GM12801 (cell line): ENCODE measurements around the gene BATF.

Experiments
- TF ChIP-seq, protein P1 (sequence below): IDR thresholded peaks from one replicate; pipeline ENCODE4 v1.5.1; 2011; ENCODE audit warnings: control low read depth; ENCODE audit not compliant: insufficient read length; ENCODE audit errors: extremely low read depth

Gene BATF, protein sequence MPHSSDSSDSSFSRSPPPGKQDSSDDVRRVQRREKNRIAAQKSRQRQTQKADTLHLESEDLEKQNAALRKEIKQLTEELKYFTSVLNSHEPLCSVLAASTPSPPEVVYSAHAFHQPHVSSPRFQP

DNA sequence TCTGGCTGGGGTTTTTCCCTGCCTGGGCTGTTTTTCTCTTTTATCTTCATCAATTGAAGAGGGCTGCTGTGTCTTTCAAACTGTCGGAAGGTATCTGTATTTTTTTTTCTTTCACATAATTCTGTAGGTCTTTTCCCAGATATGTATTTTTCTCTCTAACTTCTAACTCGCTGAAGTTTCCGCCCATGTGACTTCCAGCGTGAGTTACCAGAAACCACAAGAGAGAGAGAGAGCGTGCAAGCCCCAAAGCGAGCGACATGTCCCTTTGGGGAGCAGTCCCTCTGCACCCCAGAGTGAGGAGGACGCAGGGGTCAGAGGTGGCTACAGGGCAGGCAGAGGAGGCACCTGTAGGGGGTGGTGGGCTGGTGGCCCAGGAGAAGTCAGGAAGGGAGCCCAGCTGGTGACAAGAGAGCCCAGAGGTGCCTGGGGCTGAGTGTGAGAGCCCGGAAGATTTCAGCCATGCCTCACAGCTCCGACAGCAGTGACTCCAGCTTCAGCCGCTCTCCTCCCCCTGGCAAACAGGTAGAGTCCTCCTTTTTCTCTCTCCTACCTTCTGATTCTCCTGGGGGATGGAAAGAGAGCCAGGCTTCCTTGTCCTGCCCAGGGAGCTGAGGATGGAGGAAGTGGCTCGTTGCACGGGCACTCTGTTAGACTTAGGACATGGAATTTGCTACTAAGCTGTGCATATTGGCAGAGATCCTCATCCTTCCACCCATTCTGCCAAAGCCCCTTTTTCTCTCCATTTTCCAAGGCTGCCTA is at the start of gene BATF:
Gene BATF, plus strand, starts transcription at position 246 of the 759 bp plus-strand sequence. Its CDS starts 214 bp downstream, at position 460.
- TF ChIP-seq, protein P1, sequence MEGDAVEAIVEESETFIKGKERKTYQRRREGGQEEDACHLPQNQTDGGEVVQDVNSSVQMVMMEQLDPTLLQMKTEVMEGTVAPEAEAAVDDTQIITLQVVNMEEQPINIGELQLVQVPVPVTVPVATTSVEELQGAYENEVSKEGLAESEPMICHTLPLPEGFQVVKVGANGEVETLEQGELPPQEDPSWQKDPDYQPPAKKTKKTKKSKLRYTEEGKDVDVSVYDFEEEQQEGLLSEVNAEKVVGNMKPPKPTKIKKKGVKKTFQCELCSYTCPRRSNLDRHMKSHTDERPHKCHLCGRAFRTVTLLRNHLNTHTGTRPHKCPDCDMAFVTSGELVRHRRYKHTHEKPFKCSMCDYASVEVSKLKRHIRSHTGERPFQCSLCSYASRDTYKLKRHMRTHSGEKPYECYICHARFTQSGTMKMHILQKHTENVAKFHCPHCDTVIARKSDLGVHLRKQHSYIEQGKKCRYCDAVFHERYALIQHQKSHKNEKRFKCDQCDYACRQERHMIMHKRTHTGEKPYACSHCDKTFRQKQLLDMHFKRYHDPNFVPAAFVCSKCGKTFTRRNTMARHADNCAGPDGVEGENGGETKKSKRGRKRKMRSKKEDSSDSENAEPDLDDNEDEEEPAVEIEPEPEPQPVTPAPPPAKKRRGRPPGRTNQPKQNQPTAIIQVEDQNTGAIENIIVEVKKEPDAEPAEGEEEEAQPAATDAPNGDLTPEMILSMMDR = no peak

DNA sequence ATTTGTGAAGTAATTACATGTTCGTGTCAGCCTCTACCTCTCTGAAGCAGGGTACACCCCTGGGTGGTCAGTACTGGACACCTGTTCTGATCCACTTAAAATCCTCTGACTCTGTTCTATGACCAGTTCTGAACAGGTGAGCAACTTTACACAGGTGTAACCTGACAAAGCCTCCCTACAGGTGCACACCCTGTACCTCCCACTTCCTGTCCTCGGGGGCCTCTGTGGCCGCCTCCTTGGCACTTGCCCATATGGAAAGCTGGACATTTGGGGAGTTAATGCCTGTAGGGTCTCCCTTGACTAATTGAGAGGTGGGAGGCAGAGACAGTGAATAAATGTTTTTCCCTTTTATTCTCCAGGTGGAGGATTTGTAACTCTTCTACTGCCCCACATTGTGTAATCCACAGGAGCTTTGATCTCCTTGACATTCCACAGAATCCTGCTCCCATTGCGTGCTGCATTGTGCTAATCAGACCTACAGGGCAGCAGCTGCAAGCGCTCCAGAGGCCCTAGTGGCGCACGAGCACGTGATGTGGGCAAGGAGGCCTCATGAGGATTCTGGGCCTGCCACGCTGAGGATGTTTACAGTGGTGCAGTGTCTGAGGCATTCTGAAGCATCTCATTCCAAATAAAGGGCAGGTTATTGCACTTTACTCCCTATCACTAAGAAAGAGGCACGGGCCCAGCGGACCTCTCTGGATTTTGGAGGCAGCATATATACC is 45.8 kb upstream of the BATF start:
- TF ChIP-seq, protein P1 = no peak

DNA sequence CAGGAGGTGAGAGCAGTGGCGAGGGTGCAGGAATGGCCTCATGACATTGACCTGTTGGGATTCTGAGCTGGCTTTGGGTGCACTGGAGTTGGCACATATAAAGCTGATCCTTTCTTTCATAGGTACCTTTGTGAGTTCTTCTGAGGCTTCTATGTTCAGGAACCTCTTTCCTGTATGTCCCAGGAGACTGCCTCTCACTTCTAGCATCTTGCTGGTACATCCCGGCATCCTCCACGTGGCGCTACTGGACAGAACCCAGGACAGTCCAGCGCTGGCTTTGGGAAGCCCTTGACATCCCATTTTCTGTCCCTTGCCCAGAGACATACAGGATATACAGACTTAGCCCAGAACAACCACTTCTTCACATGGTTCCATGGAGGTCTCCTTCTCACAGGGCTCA is 44.4 kb upstream of the BATF start:
- TF ChIP-seq, protein P1 = no peak

DNA sequence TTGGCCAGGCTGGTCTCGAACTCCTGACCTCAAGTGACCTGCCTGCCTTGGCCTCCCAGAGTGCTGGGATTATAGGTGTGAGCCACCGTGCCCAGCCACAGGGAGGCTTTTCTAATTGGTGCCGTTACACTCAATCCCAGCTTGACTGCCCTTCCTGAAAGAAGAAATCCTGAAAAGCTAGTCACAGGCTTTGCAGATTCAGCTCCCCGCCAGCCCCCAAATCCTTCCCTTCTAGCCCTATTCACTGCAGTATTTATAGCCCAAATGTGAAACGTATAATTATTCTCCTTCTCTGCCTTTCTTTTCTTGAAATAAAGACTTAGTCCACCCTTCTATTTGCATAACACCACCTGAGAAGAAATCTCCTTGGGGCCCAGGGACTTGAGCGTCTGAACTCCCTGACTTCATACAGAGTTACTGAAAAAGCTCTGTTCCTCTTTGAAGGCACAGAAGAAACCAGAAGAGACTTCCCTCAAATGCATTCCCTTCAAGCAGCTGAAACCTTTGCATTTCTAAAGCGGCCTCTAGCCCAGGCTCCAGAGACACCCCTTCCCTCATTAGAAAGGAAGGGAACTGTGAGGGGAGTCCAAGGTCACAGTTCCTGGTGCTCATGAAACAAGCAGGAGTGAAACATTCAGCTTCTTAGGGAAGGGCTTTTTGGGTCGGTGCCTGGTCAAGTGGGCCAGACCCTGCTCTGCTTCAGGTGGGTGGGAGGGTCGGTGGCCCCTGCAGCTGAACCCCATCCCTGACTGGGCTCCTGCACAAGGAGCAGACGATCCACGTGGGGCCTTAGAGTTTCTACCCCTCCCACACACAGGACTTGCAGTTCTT is 42.3 kb upstream of the BATF start:
- TF ChIP-seq, protein P1 = no peak

DNA sequence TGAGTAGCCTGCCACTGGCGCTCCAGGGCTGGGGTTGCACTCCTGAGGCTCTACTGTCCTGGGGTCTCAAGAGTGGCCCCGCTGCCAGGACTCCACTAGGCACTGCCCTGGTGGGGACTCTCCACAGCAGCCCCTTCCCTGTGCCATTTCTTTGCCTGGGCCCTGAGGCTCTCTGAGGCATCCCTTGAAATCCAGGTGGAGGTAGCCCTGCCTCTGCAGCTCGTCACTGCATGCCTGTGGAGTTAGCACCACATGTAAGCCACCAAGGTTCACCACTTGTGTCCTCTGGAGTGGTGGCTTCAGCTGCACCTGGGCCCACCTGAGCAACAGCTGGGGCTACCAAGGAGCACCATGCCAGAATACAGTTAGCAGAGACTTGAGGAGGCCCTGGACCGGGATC is 39.9 kb upstream of the BATF start:
- TF ChIP-seq, protein P1 = no peak

DNA sequence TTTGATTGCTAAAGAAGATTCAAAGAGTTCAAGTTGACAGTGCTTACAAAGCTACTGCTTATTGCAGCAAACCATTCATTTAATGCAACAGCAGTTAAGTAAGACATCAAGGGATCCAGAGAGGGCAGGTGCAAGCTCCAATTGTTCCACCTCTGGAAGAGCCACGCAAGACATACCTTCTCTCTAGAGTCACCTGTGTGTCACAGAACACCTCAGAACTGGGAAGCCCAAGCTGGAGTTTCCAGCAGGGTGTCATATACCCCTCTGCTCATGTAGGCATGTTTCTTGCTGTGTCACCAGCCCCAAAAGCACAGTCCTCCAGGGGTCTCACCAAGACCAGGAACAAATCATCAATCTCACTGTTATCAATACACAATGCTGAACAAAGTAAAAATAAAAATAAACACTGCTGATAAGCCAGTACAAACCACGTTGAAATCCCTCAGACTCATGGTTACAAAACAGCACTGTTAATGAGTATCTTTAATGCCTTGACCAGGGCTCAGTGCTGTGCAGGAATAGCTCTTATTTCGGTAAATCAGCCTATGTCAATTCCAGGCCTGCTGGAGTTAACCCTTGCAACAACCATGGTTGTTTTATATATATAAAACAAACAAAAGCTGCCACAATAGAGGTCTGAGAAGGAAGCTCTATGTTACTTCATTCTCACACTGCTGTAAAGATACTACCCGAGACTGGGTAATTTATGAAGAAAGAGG is 37.4 kb upstream of the BATF start:
- TF ChIP-seq, protein P1 = no peak

DNA sequence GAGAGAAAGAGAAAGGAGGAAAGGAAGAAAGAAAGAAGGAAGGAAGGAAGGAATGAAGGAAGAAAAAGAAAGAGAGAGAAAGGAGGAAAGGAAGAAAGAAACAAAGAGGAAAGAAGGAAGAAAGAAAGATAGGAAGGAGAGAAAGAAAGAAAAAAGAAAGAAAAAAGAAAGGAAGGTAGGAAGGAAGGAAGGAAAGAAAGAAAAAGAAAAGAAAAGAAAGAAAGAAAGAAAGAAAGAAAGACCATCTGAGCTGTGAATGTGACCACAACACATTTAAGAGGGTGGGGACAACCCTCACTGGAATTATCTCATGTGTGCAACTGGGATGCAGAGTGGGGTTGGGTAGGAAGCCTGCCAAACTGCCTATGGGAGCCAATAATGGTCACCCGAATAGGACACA is 36.0 kb upstream of the BATF start:
- TF ChIP-seq, protein P1 = no peak
